ENCODE results near the gene TPM4.
"Not testable (repeated sequence)": the region's sequence is repeated elsewhere in the genome, so short reads cannot be mapped to it uniquely, and the experiment has no call there.

The TPM4 gene

GRCh38 chr19:16076154-16076957 is at the start of gene TPM4:
TPM4 (plus strand) TSS chr19:16076495; CDS start chr19:16076566, 71 bp downstream.
- DNase-seq: peak; percentile 73

GRCh38 chr19:16026756-16027155 is 49.5 kb upstream of the TPM4 start:
- no peak for DNase-seq

GRCh38 chr19:16027528-16027927 is 48.8 kb upstream of the TPM4 start:
- no peak for DNase-seq

- DNase-seq: not testable (repeated sequence)
Measured at GRCh38 chr19:16030155-16030554, 46.1 kb upstream of the TPM4 start.

GRCh38 chr19:16030964-16031871 is 45.1 kb upstream of the TPM4 start:
- no peak for DNase-seq

GRCh38 chr19:16031872-16032200 is 44.5 kb upstream of the TPM4 start:
- no peak for DNase-seq

GRCh38 chr19:16032509-16033135 is 43.7 kb upstream of the TPM4 start:
- DNase-seq: no peak

GRCh38 chr19:16033136-16033530 is 43.2 kb upstream of the TPM4 start:
- DNase-seq: no peak

GRCh38 chr19:16033721-16034120 is 42.6 kb upstream of the TPM4 start:
- DNase-seq: no peak

- no peak for DNase-seq
Measured at GRCh38 chr19:16034180-16034579, 42.1 kb upstream of the TPM4 start.

GRCh38 chr19:16034958-16035560 is 41.2 kb upstream of the TPM4 start:
- no peak for DNase-seq

GRCh38 chr19:16035601-16036297 is 40.5 kb upstream of the TPM4 start:
- DNase-seq: no peak

GRCh38 chr19:16036397-16036925 is 39.8 kb upstream of the TPM4 start:
- no peak for DNase-seq

- no peak for DNase-seq
Measured at GRCh38 chr19:16036941-16037340, 39.4 kb upstream of the TPM4 start.

GRCh38 chr19:16037424-16038195 is 38.7 kb upstream of the TPM4 start:
- no peak for DNase-seq

GRCh38 chr19:16038196-16038695 is 38.0 kb upstream of the TPM4 start:
- DNase-seq: no peak

- DNase-seq: no peak
Measured at GRCh38 chr19:16039081-16039480, 37.2 kb upstream of the TPM4 start.

GRCh38 chr19:16039545-16039944 is 36.8 kb upstream of the TPM4 start:
- no peak for DNase-seq

GRCh38 chr19:16040642-16041041 is 35.7 kb upstream of the TPM4 start:
- no peak for DNase-seq

GRCh38 chr19:16041299-16041990 is 34.9 kb upstream of the TPM4 start:
- DNase-seq: peak; percentile 38

GRCh38 chr19:16041991-16042386 is 34.3 kb upstream of the TPM4 start:
- no peak for DNase-seq
